A549 (cell line): ENCODE measurements around the gene NHSL1.

Experiments used
- BHLHE40 ChIP-seq: IDR thresholded peaks from 2 replicates; pipeline ENCODE4 v1.6.1; 2012; ENCODE audit warnings: low read depth, low read length, inconsistent platforms
- CEBPB ChIP-seq, 2 experiments: fragments of >200 bp in 1 of 2; sonication (Bioruptor Twin) in 1 of 2; formaldehyde crosslinking in 1 of 2; IDR thresholded peaks; 2 replicates each; pipeline ENCODE4 v1.6.1; 2012 to 2016
- CHD4 ChIP-seq: fragments of 200-600 bp; sonication (generic); IDR thresholded peaks from 2 replicates; pipeline ENCODE4 v1.6.1; 2016; ENCODE audit warnings: antibody characterized with exemption, mild to moderate bottlenecking, borderline replicate concordance
- EP300 ChIP-seq, 2 experiments: fragments of >200 bp; sonication (Bioruptor Twin); formaldehyde crosslinking; IDR thresholded peaks; 2 replicates in 1 of 2; 3 replicates in 1 of 2; pipeline ENCODE4 v1.6.1; 2016 to 2017
- MYC ChIP-seq: IDR thresholded peaks from 2 replicates; pipeline ENCODE4 v1.6.1; 2012; ENCODE audit warnings: mild to moderate bottlenecking, inconsistent platforms, low read length, improper control_type of control experiment, borderline replicate concordance
- POLR2A ChIP-seq: IDR thresholded peaks from 2 replicates; pipeline ENCODE4 v1.6.1; 2012; ENCODE audit warnings: mild to moderate bottlenecking, low read length
- RAD21 ChIP-seq, 2 experiments: fragments of >200 bp in 1 of 2; sonication (Bioruptor Twin) in 1 of 2; formaldehyde crosslinking in 1 of 2; IDR thresholded peaks in 1 of 2; conservative IDR thresholded peaks in 1 of 2; 2 replicates in 1 of 2; 3 replicates in 1 of 2; pipeline ENCODE4 v1.6.1; 2012 to 2018; ENCODE audit warnings: inconsistent platforms in 1 of 2
- TF ChIP-seq, protein P1 (sequence below): fragments of >200 bp; sonication (Bioruptor Twin); formaldehyde crosslinking; IDR thresholded peaks from 3 replicates; pipeline ENCODE4 v1.5.1; 2016
- TF ChIP-seq, protein P2 (sequence below): IDR thresholded peaks from 2 replicates; pipeline ENCODE4 v1.6.1; 2012
- TF ChIP-seq, protein P3 (sequence below): fragments of 150-350 bp; IDR thresholded peaks from 2 replicates; pipeline ENCODE4 v1.6.1; 2014; ENCODE audit warnings: low read depth, mild to moderate bottlenecking, low read length
- TF ChIP-seq, protein P4 (sequence below): fragments of 200-600 bp; sonication (generic); IDR thresholded peaks from 2 replicates; pipeline ENCODE4 v1.6.1; 2016; ENCODE audit warnings: antibody characterized with exemption, mild to moderate bottlenecking, moderate library complexity

DNA sequence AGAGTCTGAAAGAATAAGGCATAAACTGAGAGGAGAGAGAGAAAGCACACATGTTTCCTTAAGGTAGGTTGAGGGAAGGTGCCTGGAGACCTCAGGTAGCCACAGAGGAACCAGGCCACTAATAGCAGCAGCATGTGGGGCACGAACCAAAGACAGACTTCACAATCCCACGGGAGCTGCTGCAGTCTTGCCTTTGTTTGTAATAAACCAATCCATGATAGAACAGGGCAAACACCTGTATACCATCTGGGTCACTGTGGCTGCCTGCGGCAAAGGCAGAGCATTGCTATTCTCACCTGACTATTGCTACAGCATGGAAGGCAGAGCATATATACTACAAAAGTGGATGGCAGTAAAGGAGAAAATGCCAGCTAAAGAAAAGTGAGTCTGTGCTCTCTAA, 59.0 kb downstream of the NHSL1 start:
- TF ChIP-seq EP300 (IDR thresholded peaks at IDR 0.05): no peak
- no peak for TF ChIP-seq POLR2A
- TF ChIP-seq, protein P1, sequence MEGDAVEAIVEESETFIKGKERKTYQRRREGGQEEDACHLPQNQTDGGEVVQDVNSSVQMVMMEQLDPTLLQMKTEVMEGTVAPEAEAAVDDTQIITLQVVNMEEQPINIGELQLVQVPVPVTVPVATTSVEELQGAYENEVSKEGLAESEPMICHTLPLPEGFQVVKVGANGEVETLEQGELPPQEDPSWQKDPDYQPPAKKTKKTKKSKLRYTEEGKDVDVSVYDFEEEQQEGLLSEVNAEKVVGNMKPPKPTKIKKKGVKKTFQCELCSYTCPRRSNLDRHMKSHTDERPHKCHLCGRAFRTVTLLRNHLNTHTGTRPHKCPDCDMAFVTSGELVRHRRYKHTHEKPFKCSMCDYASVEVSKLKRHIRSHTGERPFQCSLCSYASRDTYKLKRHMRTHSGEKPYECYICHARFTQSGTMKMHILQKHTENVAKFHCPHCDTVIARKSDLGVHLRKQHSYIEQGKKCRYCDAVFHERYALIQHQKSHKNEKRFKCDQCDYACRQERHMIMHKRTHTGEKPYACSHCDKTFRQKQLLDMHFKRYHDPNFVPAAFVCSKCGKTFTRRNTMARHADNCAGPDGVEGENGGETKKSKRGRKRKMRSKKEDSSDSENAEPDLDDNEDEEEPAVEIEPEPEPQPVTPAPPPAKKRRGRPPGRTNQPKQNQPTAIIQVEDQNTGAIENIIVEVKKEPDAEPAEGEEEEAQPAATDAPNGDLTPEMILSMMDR: no peak
- TF ChIP-seq, protein P2, sequence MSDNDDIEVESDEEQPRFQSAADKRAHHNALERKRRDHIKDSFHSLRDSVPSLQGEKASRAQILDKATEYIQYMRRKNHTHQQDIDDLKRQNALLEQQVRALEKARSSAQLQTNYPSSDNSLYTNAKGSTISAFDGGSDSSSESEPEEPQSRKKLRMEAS: no peak
- no peak for TF ChIP-seq BHLHE40
- no peak for TF ChIP-seq MYC
- TF ChIP-seq, protein P3, sequence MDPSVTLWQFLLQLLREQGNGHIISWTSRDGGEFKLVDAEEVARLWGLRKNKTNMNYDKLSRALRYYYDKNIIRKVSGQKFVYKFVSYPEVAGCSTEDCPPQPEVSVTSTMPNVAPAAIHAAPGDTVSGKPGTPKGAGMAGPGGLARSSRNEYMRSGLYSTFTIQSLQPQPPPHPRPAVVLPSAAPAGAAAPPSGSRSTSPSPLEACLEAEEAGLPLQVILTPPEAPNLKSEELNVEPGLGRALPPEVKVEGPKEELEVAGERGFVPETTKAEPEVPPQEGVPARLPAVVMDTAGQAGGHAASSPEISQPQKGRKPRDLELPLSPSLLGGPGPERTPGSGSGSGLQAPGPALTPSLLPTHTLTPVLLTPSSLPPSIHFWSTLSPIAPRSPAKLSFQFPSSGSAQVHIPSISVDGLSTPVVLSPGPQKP: no peak
- TF ChIP-seq RAD21 (conservative IDR thresholded peaks at IDR 0.05 in 1 of 2, IDR thresholded peaks at IDR 0.05 in 1 of 2): no peak
- no peak for TF ChIP-seq CEBPB (IDR thresholded peaks at IDR 0.05)
- TF ChIP-seq, protein P4, sequence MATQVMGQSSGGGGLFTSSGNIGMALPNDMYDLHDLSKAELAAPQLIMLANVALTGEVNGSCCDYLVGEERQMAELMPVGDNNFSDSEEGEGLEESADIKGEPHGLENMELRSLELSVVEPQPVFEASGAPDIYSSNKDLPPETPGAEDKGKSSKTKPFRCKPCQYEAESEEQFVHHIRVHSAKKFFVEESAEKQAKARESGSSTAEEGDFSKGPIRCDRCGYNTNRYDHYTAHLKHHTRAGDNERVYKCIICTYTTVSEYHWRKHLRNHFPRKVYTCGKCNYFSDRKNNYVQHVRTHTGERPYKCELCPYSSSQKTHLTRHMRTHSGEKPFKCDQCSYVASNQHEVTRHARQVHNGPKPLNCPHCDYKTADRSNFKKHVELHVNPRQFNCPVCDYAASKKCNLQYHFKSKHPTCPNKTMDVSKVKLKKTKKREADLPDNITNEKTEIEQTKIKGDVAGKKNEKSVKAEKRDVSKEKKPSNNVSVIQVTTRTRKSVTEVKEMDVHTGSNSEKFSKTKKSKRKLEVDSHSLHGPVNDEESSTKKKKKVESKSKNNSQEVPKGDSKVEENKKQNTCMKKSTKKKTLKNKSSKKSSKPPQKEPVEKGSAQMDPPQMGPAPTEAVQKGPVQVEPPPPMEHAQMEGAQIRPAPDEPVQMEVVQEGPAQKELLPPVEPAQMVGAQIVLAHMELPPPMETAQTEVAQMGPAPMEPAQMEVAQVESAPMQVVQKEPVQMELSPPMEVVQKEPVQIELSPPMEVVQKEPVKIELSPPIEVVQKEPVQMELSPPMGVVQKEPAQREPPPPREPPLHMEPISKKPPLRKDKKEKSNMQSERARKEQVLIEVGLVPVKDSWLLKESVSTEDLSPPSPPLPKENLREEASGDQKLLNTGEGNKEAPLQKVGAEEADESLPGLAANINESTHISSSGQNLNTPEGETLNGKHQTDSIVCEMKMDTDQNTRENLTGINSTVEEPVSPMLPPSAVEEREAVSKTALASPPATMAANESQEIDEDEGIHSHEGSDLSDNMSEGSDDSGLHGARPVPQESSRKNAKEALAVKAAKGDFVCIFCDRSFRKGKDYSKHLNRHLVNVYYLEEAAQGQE: no peak
- no peak for TF ChIP-seq CHD4
